Fibroblast of villous mesenchyme (primary cell): ENCODE data around the gene KPNA5. TPM values are rescaled to one million over a fixed set of nuclear protein-coding genes. Genes with fewer than 3 reads are reported as not detected.

ENCODE experiments used
- DNase-seq: peaks from one replicate; pipeline ENCODE4 v3.0.0-alpha.2; 2010; ENCODE audit warnings: low read depth
- H3K4me3 ChIP-seq: 2 replicates; pipeline ENCODE4 v1.5.1; 2011; ENCODE audit warnings: low read depth, mild to moderate bottlenecking, low read length
- total RNA-seq: library from RNA; depleted of rRNA; stranded (reverse); fragments of >200 nt; gene quantifications from 2 replicates; pipeline ENCODE4 v1.2.3, GENCODE V29; 2012
- TF ChIP-seq, protein P1 (sequence below): IDR thresholded peaks from 2 replicates; pipeline ENCODE4 v1.5.1; 2012; ENCODE audit warnings: low read depth, mild to moderate bottlenecking, low read length; ENCODE audit not compliant: insufficient read depth

The KPNA5 gene
- total RNA-seq = 6.1 and 7.8 TPM in 2 replicates

DNA sequence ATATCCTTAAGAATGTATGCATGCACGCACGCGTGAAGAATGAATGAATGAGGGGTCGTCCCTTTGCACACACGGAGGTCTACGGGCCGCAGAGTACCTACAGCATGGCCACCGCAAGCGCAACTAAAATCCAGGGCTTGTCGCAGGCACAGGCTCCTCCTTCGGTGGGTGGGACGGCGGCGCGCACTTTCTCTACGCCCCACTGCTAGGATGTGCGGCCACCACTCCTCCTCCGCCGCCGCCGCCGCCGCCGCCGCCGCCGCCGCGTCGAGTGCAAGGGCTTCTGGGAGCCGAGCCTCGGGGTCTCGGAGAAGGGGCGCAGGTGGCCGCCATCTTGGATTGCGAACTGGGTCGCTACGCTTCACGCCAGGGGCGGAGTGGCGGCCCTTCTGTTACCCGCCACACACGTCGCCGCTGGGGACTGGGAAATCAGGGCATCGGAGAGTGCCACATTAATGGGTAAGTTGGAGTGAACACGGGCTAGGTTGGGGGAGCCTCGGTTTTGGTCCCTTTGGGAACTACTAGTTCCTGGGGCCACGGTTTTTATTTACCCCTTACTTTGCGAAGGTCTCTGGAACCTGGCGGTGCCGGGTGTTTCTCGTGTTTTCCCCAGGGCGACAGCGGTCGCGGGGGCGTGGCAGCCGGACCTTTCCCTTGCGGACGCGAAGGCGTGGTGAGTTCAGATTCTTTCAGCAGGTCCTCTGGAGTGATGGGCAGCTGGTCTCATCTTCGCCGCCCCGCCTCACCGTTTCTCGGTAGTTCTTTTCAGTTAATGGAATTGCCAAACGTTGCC, at the start of gene KPNA5:
Gene KPNA5, plus strand, starts transcription at position 332 of the 793 bp plus-strand sequence. Its CDS starts 124 bp downstream, at position 456.
- TF ChIP-seq, protein P1, sequence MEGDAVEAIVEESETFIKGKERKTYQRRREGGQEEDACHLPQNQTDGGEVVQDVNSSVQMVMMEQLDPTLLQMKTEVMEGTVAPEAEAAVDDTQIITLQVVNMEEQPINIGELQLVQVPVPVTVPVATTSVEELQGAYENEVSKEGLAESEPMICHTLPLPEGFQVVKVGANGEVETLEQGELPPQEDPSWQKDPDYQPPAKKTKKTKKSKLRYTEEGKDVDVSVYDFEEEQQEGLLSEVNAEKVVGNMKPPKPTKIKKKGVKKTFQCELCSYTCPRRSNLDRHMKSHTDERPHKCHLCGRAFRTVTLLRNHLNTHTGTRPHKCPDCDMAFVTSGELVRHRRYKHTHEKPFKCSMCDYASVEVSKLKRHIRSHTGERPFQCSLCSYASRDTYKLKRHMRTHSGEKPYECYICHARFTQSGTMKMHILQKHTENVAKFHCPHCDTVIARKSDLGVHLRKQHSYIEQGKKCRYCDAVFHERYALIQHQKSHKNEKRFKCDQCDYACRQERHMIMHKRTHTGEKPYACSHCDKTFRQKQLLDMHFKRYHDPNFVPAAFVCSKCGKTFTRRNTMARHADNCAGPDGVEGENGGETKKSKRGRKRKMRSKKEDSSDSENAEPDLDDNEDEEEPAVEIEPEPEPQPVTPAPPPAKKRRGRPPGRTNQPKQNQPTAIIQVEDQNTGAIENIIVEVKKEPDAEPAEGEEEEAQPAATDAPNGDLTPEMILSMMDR = no peak
- peak; percentile 91 for DNase-seq
- H3K4me3 ChIP-seq = peak within 1 kb of the TSS; percentile 76

DNA sequence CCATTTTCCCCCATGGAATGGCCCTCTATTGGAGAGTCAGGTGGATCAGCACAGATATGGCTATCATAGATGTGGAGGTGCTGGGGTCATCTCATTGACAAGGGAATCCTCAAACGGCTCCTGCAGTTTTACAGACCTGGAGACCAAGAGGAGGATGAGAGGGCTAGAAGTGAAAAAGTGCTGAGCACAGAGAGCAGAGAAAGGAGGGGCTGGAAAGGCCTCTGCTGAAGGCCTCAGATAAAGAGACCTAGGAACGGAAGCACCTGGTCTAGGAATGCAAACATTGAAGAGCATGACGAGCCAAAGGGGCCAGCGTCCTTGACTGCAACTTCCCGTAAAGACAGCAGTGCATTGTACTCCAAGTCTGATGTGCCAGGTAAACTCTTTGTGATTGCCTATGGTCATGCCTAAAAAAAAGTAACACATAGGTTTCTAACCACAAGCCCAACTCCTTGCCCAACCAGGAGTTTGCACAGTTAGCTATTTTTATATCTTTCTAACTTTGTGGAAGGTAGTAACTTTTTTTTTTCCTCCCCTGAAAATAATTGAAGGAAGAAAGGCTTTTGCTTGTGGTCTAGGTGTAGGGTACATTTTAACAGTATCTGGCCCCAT, 49.5 kb upstream of the KPNA5 start:
- no peak for DNase-seq
- no peak overlapping the region for H3K4me3 ChIP-seq
- TF ChIP-seq, protein P1 = no peak

DNA sequence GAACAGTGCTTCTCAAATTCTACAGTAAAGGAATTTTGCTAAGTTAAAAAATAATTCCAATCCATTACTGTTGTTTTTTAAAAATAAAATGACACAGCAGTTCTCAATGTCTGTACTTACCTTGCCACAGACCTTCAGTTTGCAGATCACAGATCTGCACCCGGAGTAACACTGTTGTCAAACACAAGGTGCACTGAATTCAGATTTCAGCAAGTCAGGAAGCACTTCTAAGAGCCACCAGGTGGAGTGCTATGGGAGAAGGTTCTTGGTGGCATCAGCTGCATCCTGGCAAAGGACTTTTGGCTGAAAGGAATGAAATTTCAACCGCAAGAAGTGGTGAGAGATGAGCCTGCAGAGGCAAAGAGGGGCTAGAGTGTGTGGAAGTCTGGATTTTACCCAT, 47.3 kb upstream of the KPNA5 start:
- DNase-seq = no peak
- TF ChIP-seq, protein P1 = peak; percentile 22
- no peak overlapping the region for H3K4me3 ChIP-seq

DNA sequence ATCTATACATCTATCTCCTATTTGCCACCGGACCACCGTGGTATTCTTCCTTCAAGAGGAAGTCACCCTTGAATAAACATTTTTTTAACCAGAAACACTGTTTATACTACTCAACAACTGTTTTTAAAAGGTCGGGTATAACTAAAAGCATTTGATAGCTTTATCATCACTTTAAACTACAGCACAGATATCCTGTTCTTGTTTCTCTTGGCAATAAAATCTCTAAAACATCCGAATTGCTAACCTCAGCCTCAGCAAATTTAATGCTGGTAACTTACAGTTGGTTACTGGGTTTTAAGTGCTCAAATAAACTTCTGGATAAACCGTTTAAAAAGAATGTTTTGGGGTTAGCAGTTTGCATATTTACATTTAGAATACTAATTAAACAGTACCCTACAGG, 32.9 kb upstream of the KPNA5 start:
- TF ChIP-seq, protein P1 = no peak
- H3K4me3 ChIP-seq = no peak overlapping the region
- peak; percentile 57 for DNase-seq

DNA sequence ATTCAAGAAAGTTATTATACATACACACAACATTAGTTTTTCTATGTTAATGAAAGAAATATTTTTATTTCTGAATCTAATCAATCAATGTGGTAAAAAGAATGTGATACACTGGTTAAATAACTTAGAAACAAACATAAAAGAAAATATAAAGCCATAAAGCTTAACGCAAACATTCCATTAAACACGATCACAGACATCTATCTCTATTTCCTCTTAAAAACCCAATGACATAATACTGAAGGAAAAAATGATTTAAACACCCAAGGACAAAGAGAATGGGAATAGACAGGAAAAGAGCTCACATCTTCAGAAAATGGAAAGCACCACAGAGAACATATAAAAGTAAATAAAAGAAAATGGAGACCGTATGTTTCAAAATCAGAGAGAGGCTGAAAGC, 31.9 kb upstream of the KPNA5 start:
- no peak overlapping the region for H3K4me3 ChIP-seq
- TF ChIP-seq, protein P1 = no peak
- no peak for DNase-seq

DNA sequence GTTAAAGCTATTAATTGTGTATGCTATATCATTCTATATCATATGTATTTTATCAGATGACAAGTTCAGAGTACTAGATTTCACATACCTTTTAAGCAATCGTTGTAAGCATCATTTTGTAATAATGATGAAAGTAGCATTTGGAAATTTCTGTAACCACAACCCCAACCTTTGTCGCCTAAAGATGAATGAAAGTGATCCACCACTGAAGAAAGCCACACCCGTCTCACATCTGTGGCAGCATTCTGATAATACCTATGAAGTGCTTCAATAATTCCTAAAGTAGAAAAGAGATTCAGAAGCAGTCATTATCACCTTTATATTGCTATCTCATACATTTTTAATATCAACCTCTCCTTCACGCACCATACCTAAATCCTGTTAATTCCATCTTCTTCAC, 29.1 kb upstream of the KPNA5 start:
- no peak for DNase-seq
- TF ChIP-seq, protein P1 = no peak
- H3K4me3 ChIP-seq = no peak overlapping the region

DNA sequence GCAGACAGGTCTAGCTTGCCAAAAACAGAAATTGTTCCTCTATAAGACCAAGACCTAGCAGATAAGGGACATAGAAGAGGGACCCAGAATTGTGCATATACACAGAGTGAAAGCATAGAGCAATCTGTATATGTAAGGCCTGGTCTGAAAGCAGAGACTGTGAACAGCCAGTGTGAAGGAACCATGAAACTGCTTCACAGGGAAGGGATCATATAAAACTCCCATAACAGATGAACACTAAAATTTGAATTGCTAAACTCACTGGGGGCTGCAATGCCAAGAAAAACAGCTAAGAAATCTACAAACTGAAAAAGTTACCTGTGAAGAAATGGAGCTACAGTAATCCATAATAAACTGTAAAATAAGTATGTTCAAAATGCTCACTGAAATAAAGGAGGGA, 19.4 kb upstream of the KPNA5 start:
- no peak overlapping the region for H3K4me3 ChIP-seq
- no peak for DNase-seq
- TF ChIP-seq, protein P1 = no peak
